SHP77 (cell line): ENCODE data around the gene TMEM242.
A peak's percentile ranks its signal among the peaks of the same experiment; 100 is the strongest.

Source experiments
- DNase-seq, 2 experiments: peaks; one replicate each; lab custom pipeline; 2025; lab: John Stamatoyannopoulos, UW

The TMEM242 gene

DNA sequence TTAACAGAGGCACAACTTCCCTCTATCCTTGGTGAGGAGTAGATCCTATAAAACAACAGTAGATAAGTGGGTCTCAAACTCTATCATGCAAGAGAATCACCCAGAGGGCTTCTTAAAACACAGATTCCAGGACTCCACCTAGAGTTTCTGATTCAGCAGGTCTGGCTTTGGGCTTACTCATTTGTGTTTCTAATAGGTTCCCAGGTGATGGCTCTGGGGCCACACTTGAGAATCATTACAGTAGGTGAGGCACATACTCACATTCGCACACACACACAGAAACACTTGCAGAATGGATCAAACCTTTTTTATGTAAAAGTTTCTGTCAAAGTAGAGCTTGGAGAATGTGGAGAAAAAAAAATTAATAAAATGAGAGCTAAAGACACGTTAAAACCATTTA is 52.4 kb downstream of the TMEM242 start:
- no peak for DNase-seq

- no peak for DNase-seq
These were observed 53.0 kb downstream of the TMEM242 start for GRCh38 chr6:157270308-157270707.

DNA sequence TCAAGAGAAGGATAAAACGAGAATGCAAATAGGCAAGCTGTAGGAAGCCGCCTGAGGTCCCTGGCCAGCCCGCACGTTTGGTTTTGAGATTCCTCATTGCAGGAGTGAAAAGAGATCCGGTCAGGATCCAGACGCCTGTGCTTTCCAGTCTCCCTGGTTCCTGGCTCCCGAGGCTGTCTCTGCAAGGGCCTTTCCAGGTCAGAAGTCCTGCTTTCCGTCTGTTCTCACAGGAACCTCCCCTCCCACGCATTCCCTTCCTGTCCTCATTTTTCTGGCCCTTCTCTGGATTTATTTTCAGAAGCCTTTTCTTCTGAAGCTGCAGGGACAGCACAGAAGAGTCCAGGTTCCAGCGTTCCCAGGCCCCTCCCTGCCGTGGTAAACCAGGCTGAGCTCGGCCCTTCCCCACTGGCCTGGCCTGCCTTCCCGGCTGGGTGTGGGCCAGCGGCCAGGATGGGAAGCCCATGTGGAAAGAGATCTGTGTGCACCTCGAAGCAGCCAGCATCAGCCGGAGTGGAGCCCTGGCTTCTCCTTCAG is 54.0 kb downstream of the TMEM242 start:
- peak in 1 of 2 experiments; percentile 53 for DNase-seq

DNA sequence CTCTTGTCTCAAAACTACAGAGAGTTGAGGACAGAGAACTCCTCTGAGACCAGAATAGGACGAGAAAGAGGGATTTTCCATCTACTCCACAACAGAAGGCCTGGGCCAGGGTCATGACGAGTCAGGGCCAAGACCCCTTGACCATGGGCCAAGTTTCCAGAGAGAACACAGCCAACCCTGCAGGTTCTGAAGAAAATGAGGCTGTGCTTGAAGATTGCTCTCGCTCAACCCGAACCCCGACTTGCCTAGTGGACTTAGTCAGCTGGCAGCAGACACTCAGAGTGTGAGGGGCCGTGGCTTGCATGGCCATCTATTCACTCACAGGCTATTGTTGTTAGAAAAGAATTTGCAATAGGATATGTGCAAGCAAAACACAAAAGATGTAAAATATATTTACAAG is 54.5 kb downstream of the TMEM242 start:
- DNase-seq: no peak

DNA sequence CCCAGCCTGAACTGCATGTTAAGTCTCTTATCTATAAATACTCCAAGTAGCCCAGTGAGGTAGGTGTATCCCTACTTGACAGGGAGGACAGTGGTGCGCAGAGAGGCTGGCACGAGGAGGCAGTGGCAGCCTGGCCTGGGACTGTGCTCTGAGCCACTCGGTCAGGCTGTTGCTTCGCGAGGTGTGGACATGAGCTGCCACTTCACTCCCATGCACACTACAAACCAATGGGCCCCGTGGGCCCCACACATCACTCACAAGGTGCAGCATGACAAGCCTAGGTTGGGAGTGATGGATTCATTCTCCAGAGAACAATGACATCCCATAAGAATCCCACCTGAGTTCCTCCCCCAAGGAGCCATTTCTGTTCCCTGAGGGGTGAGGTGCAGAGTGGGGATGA is 54.9 kb downstream of the TMEM242 start:
- no peak for DNase-seq

GRCh38 chr6:157267654-157268053 is 55.7 kb downstream of the TMEM242 start:
- no peak for DNase-seq

- no peak for DNase-seq
These were observed 56.2 kb downstream of the TMEM242 start for GRCh38 chr6:157267109-157267611.

DNA sequence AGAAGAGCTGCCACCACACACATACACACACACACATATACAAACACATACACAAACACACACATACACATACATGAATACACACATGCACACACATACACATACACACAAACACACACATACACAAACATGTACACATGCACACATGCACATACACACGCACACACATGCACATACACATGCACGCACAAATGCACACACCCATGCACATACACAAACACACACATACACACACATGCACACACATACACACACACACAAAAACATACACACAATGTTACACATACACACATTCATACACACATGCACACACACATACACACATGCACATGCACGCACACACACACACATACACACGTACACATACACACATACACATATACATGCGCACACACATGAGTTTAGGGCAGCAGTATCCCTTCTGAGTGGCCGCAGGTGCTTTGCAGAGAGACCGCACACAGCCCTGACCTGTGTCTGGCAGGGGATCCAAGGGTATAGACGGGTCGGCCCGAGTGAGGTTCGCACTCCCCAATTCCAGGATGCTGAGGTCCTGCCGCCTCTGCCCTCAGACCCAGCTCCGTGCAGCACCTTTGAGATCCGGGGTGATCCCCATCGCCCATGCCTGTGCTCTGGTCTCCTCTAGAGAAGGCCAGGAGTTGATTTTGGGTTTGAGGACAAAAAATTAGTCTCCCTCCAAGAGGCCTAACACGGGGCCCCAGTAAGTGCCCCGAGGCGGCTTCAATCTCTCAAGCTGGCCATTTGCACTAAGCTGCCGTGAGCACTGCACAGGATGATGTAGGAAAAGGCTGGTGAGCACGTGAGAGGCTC is 56.8 kb downstream of the TMEM242 start:
- no peak for DNase-seq

- peak; percentile 73 to 82 for DNase-seq
These were observed 57.7 kb downstream of the TMEM242 start for GRCh38 chr6:157265635-157266034.

DNA sequence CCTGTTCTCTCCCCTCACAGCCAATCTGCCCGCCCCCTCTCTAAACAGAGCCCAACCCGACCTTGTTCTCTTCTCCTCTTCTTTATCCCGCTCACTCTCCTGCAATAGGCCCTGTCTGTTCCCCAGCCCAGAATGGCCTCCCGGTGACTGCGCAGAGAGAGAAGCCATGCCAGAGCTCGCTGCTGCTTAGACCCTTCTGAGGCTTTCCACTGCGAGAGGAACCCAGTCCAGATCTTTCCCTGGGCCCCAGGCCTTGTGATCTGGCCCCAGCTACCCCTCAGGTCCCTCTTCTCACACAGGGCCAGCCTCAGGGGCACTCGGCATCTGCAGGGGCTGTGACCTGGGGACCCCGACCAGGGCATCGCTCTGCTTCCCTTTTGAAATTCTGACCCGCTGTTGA is 58.1 kb downstream of the TMEM242 start:
- peak in 1 of 2 experiments; percentile 41 for DNase-seq

DNA sequence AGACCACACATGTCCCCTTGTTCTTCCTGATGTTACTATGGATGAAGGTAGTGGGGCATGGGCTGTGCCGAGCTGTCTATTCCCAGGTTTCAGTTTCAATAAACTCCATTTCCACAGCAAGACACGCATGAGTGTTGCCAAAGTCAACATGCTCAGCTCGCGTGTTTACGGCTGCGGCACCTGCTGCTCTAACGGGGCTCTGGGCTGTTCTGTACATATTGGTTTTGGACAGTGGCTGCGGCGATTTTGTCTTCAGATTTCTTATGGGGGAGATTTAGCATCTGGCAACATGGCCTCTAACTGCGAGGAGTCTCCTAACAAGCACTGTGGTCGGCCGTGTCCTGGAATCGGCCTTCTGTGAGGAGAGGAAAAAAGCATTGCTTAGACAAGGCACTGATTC is 58.6 kb downstream of the TMEM242 start:
- DNase-seq: peak; percentile 70 to 85

GRCh38 chr6:157263881-157264397 is 59.4 kb downstream of the TMEM242 start:
- DNase-seq: no peak

DNA sequence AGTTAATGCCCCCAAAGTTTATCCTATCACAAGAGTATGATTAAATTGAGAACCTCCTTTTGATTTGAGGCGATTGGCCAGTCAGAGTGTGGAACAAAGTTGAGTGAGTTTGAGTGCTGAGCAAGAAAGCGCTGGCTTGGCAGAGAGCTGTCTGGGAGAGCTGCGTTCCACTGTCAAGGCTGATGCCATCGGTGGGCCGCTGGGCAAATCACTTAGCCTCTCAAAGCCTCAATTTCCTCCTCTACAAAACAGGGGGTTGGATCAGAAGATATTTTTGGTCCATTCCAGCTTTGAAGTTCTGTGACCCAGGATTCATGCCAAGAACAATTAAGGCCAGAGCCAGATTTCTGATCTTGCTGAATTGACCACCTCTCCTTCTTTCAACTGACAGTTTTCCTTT is 60.2 kb downstream of the TMEM242 start:
- no peak for DNase-seq

DNA sequence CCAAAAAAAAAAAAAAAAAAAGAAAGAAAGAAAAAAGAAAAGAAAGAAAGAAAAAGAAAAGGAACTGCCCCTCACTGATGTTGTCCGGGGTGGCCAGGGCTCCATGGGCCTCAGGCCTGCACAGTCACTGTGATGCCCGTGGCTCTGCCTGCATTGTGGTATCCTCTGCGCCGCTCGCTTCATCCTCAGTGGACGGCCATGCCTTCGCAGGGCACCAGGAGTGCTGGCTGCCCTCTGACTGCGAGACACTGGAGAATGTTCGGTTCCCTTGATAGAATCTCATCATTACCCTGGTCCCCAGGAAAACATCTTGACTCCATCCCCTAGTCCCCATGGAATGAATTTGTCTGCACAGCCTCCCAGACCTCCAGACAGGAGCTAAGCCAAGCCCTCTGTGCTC is 61.7 kb downstream of the TMEM242 start:
- no peak for DNase-seq

DNA sequence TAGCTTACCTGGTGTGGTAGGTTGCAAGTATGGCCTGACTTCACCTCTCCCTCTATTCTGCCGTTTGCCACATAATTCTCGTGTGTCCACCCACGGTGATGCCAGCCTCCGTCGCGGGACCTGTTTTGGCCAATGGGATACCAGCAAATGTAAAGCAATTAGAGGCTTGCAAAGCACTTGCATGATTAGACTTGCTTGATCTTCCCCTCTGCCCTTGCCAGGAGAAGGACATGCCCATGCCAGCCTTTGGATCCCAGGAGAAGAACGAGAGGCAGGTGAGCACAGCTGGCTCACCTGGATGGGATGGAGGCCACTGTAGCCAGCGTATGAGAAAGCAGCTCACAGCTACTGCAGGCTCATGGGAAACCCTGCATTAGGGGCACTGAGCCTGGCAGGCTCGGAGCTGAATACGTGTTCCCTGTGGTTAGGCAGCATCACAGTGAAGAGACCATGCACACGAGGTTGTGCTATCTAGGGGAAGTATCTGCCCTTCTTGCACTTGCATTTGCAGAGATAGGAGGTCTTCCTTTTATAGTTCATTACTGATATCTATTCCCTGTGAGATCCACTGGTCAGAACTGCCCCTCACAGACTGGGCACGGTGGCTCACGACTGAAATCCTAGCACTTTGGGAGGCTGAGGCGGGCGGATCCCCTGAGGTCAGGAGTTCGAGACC is 62.4 kb downstream of the TMEM242 start:
- DNase-seq: no peak

- DNase-seq: no peak
These were observed 63.9 kb downstream of the TMEM242 start for GRCh38 chr6:157259443-157259842.

- no peak for DNase-seq
These were observed 64.4 kb downstream of the TMEM242 start for GRCh38 chr6:157258878-157259277.

GRCh38 chr6:157255079-157255478 is 68.2 kb downstream of the TMEM242 start:
- DNase-seq: no peak

- DNase-seq: no peak
These were observed 68.8 kb downstream of the TMEM242 start for GRCh38 chr6:157254538-157254937.

- DNase-seq: no peak
These were observed 69.6 kb downstream of the TMEM242 start for GRCh38 chr6:157253699-157254098.

GRCh38 chr6:157253017-157253416 is 70.3 kb downstream of the TMEM242 start:
- DNase-seq: no peak

- DNase-seq: no peak
These were observed 71.6 kb downstream of the TMEM242 start for GRCh38 chr6:157251586-157252247.
